Karpas-422 (cell line): ENCODE data around the gene CISD3. TPM values are rescaled to one million over a fixed set of nuclear protein-coding genes. Genes with fewer than 3 reads are reported as not detected.

Source experiments
- DNase-seq: peaks from one replicate; pipeline ENCODE4 v3.0.0-alpha.2; 2015
- H2AFZ ChIP-seq: fragments of 200-600 bp; sonication (generic); 2 replicates; pipeline ENCODE4 v1.6.1; 2014; ENCODE audit warnings: antibody characterized with exemption, low read length, mixed read lengths
- H3K27ac ChIP-seq: fragments of 200-600 bp; sonication (generic); 2 replicates; pipeline ENCODE4 v1.5.1; 2014; ENCODE audit warnings: mild to moderate bottlenecking, low read length, moderate library complexity
- H3K27me3 ChIP-seq: fragments of 200-600 bp; sonication (generic); 2 replicates; pipeline ENCODE4 v1.6.1; 2014; ENCODE audit warnings: low read length, mixed read lengths
- H3K36me3 ChIP-seq: fragments of 200-600 bp; sonication (generic); 2 replicates; pipeline ENCODE4 v1.6.1; 2014; ENCODE audit warnings: low read length, mixed read lengths; ENCODE audit not compliant: insufficient read depth
- H3K4me1 ChIP-seq: fragments of 200-600 bp; sonication (generic); 2 replicates; pipeline ENCODE4 v1.6.1; 2014; ENCODE audit warnings: mild to moderate bottlenecking, low read length, mixed read lengths
- H3K4me2 ChIP-seq: fragments of 200-600 bp; sonication (generic); 2 replicates; pipeline ENCODE4 v1.6.1; 2014; ENCODE audit warnings: low read length, low read depth, mild to moderate bottlenecking; ENCODE audit not compliant: poor library complexity, severe bottlenecking
- H3K4me3 ChIP-seq: fragments of 200-600 bp; sonication (generic); 2 replicates; pipeline ENCODE4 v1.5.1; 2014; ENCODE audit warnings: mild to moderate bottlenecking, antibody characterized with exemption, low read length, mixed read lengths
- H3K79me2 ChIP-seq: fragments of 200-600 bp; sonication (generic); 2 replicates; pipeline ENCODE4 v1.6.1; 2014; ENCODE audit warnings: mild to moderate bottlenecking, low read length, mixed read lengths
- H3K9ac ChIP-seq: fragments of 200-600 bp; sonication (generic); 2 replicates; pipeline ENCODE4 v1.6.0; 2014; ENCODE audit warnings: low read length
- H3K9me2 ChIP-seq: fragments of 200-600 bp; sonication (generic), shearing (Covaris generic); replicated peaks from 2 replicates; pipeline ENCODE4 v1.6.0; 2014; ENCODE audit warnings: mild to moderate bottlenecking, low read length, moderate library complexity; ENCODE audit not compliant: insufficient read depth
- H3K9me3 ChIP-seq: fragments of 300-700, 200-600 bp; sonication (generic); 2 replicates; pipeline ENCODE4 v1.6.1; 2014; ENCODE audit warnings: low read length, mixed read lengths
- H4K20me1 ChIP-seq: fragments of 200-600 bp; sonication (generic); 2 replicates; pipeline ENCODE4 v1.6.1; 2014; ENCODE audit warnings: mild to moderate bottlenecking, antibody characterized with exemption, low read length, low read depth; ENCODE audit not compliant: insufficient read depth
- total RNA-seq: library from RNA; depleted of rRNA; stranded (reverse); fragments of >200 nt; shearing (Covaris generic); gene quantifications from 2 replicates; pipeline ENCODE4 v1.2.3, GENCODE V29; 2014; ENCODE audit warnings: low replicate concordance

The CISD3 gene
- total RNA-seq, 1 experiment from 2014 or later = 6.8 TPM

DNA sequence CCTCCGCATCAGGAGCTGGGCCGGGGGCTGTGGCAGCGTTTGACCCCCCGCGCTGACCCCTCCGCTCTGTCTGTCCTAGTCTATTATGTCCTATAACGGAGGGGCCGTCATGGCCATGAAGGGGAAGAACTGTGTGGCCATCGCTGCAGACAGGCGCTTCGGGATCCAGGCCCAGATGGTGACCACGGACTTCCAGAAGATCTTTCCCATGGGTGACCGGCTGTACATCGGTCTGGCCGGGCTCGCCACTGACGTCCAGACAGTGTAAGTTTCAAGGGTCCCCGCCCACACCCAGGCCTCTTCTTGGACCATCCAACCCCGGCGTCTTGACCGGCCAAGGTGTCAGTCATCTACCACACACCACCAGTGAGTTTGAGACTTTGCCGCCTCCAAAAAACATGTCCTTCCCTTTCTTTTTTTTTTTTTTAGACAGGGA, 22.9 kb downstream of the CISD3 start:
- H4K20me1 ChIP-seq = no peaks in the 10 kb centered on the region; the same call in 1 of the 2 replicates
- H3K9ac ChIP-seq = peak overlapping the region; percentile 94
- peak overlapping the region; percentile 77 for H3K4me2 ChIP-seq
- H3K79me2 ChIP-seq = peaks cover 31% of the 10 kb centered on the region
- H3K27ac ChIP-seq = peak overlapping the region; percentile 45; the same call in 1 of the 2 replicates
- no peak for DNase-seq
- H3K27me3 ChIP-seq = no peaks in the 10 kb centered on the region
- no peaks in the 10 kb centered on the region for H3K9me3 ChIP-seq
- H3K36me3 ChIP-seq = peaks cover 20% of the 10 kb centered on the region; the same call in 1 of the 2 replicates
- peaks cover 47% of the 10 kb centered on the region for H3K4me1 ChIP-seq
- H3K4me3 ChIP-seq = peak overlapping the region; percentile 92
- no peaks in the 10 kb centered on the region for H3K9me2 ChIP-seq
- peak overlapping the region; percentile 66; the same call in 1 of the 2 replicates for H2AFZ ChIP-seq

DNA sequence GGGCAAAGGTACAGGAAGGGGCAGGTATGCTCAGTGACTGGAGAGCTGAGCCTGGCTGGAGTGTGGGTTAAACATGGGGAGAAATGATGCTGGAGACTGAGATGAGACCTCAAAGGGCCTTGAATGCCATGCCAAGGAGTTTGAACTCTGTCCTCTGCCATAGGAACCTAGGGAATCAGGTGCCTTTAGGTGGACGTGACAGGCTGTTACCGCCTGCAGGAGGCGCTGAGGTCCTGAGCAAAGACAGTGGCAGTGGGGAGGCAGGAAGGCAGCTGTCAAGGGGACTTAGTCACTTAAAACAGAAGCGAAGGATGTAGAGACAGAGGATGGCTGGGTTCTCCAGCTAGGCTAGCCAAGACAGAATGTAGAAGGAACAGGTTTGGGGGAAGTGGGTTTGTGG, 31.5 kb downstream of the CISD3 start:
- Histone ChIP-seq H2AFZ (no peak overlapping the region), H3K9me2 (no peaks in the 10 kb centered on the region), H3K79me2 (no peaks in the 10 kb centered on the region), H3K4me2 (no peak overlapping the region), H3K27ac (no peak overlapping the region), H3K4me1 (no peaks in the 10 kb centered on the region), H3K9me3 (no peaks in the 10 kb centered on the region), H4K20me1 (0 out of 2 replicates have a peak, but pooled peaks cover 12% of the 10 kb centered on the region), H3K27me3 (no peaks in the 10 kb centered on the region), H3K9ac (no peak overlapping the region), H3K36me3 (peaks cover 30% of the 10 kb centered on the region), H3K4me3 (no peak overlapping the region)
- DNase-seq = peak; percentile 80

DNA sequence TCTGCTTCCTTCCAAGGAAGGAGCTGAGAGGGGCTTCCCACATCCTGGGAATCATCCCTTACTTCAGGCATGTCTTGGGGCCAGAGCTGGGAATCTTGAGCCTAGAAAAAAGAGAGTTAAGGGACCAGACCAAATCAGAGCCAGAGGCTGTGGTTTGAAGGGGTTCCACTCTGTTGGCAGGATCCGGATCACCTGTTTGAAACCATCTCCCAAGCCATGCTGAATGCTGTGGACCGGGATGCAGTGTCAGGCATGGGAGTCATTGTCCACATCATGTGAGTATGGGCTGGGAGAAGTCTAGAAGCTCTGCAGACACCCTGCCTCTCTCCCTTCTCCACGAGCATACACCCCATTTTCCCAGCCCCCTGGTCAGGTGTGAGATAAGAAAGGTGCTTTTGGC, 32.1 kb downstream of the CISD3 start:
- peaks cover 33% of the 10 kb centered on the region for H3K36me3 ChIP-seq
- 0 out of 2 replicates have a peak, but pooled peaks cover 12% of the 10 kb centered on the region for H4K20me1 ChIP-seq
- H3K9ac ChIP-seq = no peak overlapping the region
- H3K4me3 ChIP-seq = no peak overlapping the region
- no peak overlapping the region for H3K4me2 ChIP-seq
- no peak overlapping the region for H2AFZ ChIP-seq
- no peaks in the 10 kb centered on the region for H3K4me1 ChIP-seq
- H3K27me3 ChIP-seq = no peaks in the 10 kb centered on the region
- no peaks in the 10 kb centered on the region for H3K79me2 ChIP-seq
- no peaks in the 10 kb centered on the region for H3K9me3 ChIP-seq
- H3K27ac ChIP-seq = no peak overlapping the region
- no peaks in the 10 kb centered on the region for H3K9me2 ChIP-seq
- DNase-seq = no peak

DNA sequence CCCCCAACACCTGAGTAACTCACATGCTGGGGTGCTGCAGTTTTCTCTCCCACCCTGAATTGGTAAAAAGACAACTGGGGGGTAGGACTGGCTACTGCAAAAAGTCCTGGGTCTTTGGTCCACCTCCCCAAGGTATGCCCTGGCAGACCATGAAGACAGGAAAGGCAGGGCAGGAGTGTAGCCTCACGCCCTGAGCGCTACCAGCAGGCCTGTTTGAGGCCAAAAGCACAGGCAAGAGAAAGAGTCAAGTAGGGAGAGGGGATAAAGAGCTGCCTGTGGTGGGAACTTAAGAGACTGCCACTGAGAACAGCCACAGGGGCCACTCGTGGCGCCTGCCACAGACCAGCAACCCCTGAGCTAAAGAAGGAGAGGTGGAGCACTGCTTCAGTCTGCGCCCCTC, 36.2 kb downstream of the CISD3 start:
- no peaks in the 10 kb centered on the region for H3K9me3 ChIP-seq
- no peaks in the 10 kb centered on the region for H3K9me2 ChIP-seq
- no peaks in the 10 kb centered on the region for H3K27me3 ChIP-seq
- H3K36me3 ChIP-seq = peaks cover 34% of the 10 kb centered on the region
- no peak overlapping the region for H2AFZ ChIP-seq
- no peak overlapping the region for H3K4me2 ChIP-seq
- DNase-seq = no peak
- H3K4me1 ChIP-seq = no peaks in the 10 kb centered on the region
- H3K9ac ChIP-seq = no peak overlapping the region
- H3K27ac ChIP-seq = no peak overlapping the region
- 0 out of 2 replicates have a peak, but pooled peaks cover 3% of the 10 kb centered on the region for H4K20me1 ChIP-seq
- H3K4me3 ChIP-seq = no peak overlapping the region
- no peaks in the 10 kb centered on the region for H3K79me2 ChIP-seq

DNA sequence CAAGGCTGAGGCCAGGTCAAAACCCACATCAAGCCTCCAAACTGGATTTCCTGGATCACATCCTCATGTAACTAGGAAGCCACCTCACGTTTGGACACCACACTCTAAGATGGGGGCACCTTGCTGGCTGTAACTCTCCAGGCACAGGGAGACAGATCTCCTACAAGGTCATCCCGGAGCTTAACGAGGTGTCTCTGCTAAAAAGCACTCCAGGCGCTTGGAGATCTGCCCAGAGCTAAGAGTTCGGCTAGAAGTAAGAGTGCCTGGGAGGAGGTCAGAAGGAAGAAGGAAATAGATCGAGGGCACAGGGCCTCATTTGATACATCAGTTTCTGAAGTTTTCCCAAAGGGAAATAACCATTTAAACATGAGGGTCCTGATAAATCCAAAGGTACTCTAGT, 38.3 kb downstream of the CISD3 start:
- Histone ChIP-seq H3K27ac (no peak overlapping the region), H3K36me3 (peaks cover 34% of the 10 kb centered on the region), H3K79me2 (no peaks in the 10 kb centered on the region), H3K27me3 (no peaks in the 10 kb centered on the region), H4K20me1 (0 out of 2 replicates have a peak, but pooled peaks cover 3% of the 10 kb centered on the region), H3K9ac (no peak overlapping the region), H3K4me2 (no peak overlapping the region), H3K4me1 (no peaks in the 10 kb centered on the region), H3K4me3 (no peak overlapping the region), H2AFZ (no peak overlapping the region), H3K9me2 (no peaks in the 10 kb centered on the region), H3K9me3 (no peaks in the 10 kb centered on the region)
- DNase-seq = no peak

DNA sequence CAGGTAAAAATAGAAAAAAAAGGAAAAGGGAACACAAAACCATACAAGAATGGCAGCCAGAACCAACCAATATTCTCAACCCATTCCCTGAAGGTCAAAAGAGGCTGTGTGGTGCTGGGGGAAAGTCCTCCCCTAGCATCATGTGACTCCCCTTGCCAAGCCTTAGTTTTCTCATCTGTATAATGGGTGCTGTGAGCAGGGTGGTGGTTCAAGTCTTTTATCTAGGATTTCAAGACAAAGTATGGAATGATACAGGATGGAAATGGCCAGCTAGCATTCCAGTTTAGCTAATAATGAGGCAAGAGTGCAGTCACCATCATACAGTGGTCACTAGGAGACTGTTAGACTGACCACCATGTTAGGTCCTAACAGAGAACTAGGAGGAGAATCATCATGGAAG, 43.1 kb downstream of the CISD3 start:
- H4K20me1 ChIP-seq = no peaks in the 10 kb centered on the region
- no peak overlapping the region for H2AFZ ChIP-seq
- H3K4me1 ChIP-seq = no peaks in the 10 kb centered on the region
- no peak for DNase-seq
- peaks cover 32% of the 10 kb centered on the region; the same call in 1 of the 2 replicates for H3K36me3 ChIP-seq
- H3K9ac ChIP-seq = no peak overlapping the region
- H3K9me3 ChIP-seq = no peaks in the 10 kb centered on the region
- H3K4me2 ChIP-seq = no peak overlapping the region
- H3K27ac ChIP-seq = no peak overlapping the region
- H3K9me2 ChIP-seq = no peaks in the 10 kb centered on the region
- no peak overlapping the region for H3K4me3 ChIP-seq
- H3K79me2 ChIP-seq = no peaks in the 10 kb centered on the region
- no peaks in the 10 kb centered on the region for H3K27me3 ChIP-seq

DNA sequence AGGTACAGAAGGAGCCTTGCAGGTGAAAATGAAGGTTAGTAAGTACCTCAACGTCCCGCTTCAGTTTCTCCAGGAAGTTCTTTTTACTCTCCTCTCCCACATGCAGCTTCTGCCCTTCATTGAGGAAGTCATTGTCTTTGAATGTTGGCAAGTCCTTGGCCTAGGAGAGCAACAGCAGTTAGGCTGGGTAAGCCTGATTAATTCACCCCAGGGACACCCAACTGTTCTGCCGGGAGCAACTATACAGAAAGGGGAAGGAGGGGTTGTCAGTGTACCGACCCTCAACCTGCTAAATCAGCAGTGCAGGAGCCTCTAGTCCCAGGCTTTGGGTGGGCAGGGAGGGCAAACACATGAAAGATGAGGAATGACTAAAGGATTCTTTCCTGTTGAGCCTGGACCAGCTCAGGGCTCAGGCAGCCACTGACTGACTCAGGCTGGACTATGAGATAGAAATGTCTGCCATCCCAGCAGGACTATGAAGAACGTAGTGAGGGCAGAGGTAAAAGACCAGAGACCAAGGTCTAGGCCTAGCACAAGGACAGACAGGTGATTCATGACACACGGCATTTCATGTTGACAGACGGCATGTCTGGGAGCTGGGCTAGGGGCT, 47.6 kb downstream of the CISD3 start:
- H3K36me3 ChIP-seq = peaks cover 32% of the 10 kb centered on the region; the same call in 1 of the 2 replicates
- H2AFZ ChIP-seq = no peak overlapping the region
- no peak overlapping the region for H3K4me2 ChIP-seq
- H3K9me3 ChIP-seq = no peaks in the 10 kb centered on the region
- no peaks in the 10 kb centered on the region for H3K79me2 ChIP-seq
- H3K9ac ChIP-seq = no peak overlapping the region
- no peaks in the 10 kb centered on the region for H3K4me1 ChIP-seq
- no peaks in the 10 kb centered on the region for H3K9me2 ChIP-seq
- H3K27ac ChIP-seq = no peak overlapping the region
- no peaks in the 10 kb centered on the region for H4K20me1 ChIP-seq
- no peak overlapping the region for H3K4me3 ChIP-seq
- no peaks in the 10 kb centered on the region for H3K27me3 ChIP-seq
- no peak for DNase-seq

DNA sequence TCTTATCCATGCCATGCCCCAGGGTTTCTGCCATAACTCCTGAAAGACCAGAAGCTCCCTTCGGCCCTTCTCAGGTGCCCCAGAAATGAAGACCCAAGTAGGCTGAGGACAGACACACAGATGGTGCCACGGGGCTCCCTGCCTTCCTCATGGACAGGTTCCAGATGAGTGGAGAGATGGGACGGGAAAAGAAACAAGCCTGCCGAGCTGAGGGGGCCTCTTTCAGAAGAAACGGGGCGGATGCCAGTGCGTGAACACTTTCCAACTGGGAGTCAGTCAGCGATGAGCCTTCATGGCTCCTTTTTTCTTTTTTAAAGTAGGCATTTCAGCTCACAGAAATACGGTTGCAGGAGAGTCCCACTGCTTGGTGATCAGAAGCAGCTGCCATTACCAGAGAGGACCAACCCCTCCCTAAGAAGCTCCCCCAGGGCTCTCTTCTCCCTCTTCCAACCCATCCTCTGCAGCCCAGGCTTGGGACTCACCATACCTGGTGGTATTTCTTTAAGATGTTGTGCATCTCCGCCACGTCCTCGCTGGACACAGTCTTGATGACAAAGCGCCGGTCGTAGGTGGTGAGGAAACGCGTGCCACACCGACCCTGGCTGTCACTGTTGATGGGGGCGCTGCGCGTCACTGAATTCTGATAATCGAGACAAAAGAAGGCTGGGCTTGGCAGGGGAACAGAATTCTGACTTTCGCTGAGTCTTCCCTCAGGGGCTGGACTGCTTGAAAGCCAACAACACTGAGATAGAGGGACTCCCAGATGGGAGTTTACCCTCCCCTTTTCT, 50.0 kb downstream of the CISD3 start:
- H3K27me3 ChIP-seq = no peaks in the 10 kb centered on the region
- H4K20me1 ChIP-seq = no peaks in the 10 kb centered on the region
- H3K4me1 ChIP-seq = no peaks in the 10 kb centered on the region
- H3K79me2 ChIP-seq = no peaks in the 10 kb centered on the region
- no peaks in the 10 kb centered on the region for H3K9me3 ChIP-seq
- no peak overlapping the region for H3K4me3 ChIP-seq
- no peak overlapping the region for H3K27ac ChIP-seq
- no peak for DNase-seq
- H3K36me3 ChIP-seq = peaks cover 19% of the 10 kb centered on the region; the same call in 1 of the 2 replicates
- no peak overlapping the region for H2AFZ ChIP-seq
- no peak overlapping the region for H3K9ac ChIP-seq
- no peak overlapping the region for H3K4me2 ChIP-seq
- no peaks in the 10 kb centered on the region for H3K9me2 ChIP-seq
